Urinary bladder (tissue), 4 donors: ENCODE results near the gene ERC2. TPM values are rescaled to one million over a fixed set of nuclear protein-coding genes. Genes with fewer than 3 reads are reported as not detected.

Source experiments
- DNase-seq: peaks from one replicate; pipeline ENCODE4 v3.0.0-alpha.2; 2015; ENCODE audit errors: extremely low spot score
- H3K27ac ChIP-seq: one replicate; pipeline ENCODE4 v1.5.1; 2013; ENCODE audit warnings: low read depth, mild to moderate bottlenecking, moderate library complexity
- H3K36me3 ChIP-seq: one replicate; pipeline ENCODE4 v1.6.1; 2013; ENCODE audit warnings: mild to moderate bottlenecking, moderate library complexity; ENCODE audit not compliant: insufficient read depth
- H3K4me1 ChIP-seq: one replicate; pipeline ENCODE4 v1.6.1; 2013; ENCODE audit warnings: mild to moderate bottlenecking, moderate library complexity; ENCODE audit not compliant: insufficient read depth
- H3K4me3 ChIP-seq: one replicate; pipeline ENCODE4 v1.5.1; 2013; ENCODE audit warnings: low read depth, low read length
- WGBS: extraction: QIAGEN DNeasy Blood & Tissue Kit; methylation state at CpG from one replicate; pipeline ENCODE4 v1.1.7; 2013; 5-methylcytosine and 5-hydroxymethylcytosine counted together
- polyA plus RNA-seq: library from polyadenylated mRNA; stranded (reverse); fragments of 200-250 nt; gene quantifications from one replicate; pipeline ENCODE4 v1.2.3, GENCODE V29; 2013
- total RNA-seq: library from RNA; depleted of rRNA; stranded (reverse); fragments of >200 nt; gene quantifications from one replicate; pipeline ENCODE4 v1.2.3, GENCODE V29; 2014
- donor health status: healthy with polysubstance abuse.
- donor health status: healthy.

The ERC2 gene
- total and polyA plus RNA-seq, 2 donors: 0.49 to 3.0 TPM

- Histone ChIP-seq H3K27ac (no peak overlapping the region), H3K36me3 (no peaks in the 10 kb centered on the region), H3K4me3 (no peak overlapping the region), H3K4me1 (no peaks in the 10 kb centered on the region)
- WGBS: 57% methylated on average over 11 of the region's 11 CpGs
- no peak for DNase-seq
Measured at GRCh38 chr3:56219894-56220805, 248.1 kb downstream of the ERC2 start.

- 64% methylated on average over 2 of the region's 2 CpGs for WGBS
Measured at GRCh38 chr3:56209982-56210751, 258.1 kb downstream of the ERC2 start.

GRCh38 chr3:56207922-56208321 is 260.3 kb downstream of the ERC2 start:
- H3K27ac ChIP-seq: no peak overlapping the region
- H3K36me3 ChIP-seq: no peaks in the 10 kb centered on the region
- no peak overlapping the region for H3K4me3 ChIP-seq
- no peaks in the 10 kb centered on the region for H3K4me1 ChIP-seq
- WGBS: 75% methylated on average over 4 of the region's 4 CpGs
- no peak for DNase-seq

More at GRCh38 chr3:56209982-56210751, 258.1 kb downstream of the ERC2 start:
- Histone ChIP-seq H3K27ac (no peak overlapping the region), H3K4me1 (no peaks in the 10 kb centered on the region), H3K36me3 (no peaks in the 10 kb centered on the region), H3K4me3 (no peak overlapping the region)
- DNase-seq: no peak

DNA sequence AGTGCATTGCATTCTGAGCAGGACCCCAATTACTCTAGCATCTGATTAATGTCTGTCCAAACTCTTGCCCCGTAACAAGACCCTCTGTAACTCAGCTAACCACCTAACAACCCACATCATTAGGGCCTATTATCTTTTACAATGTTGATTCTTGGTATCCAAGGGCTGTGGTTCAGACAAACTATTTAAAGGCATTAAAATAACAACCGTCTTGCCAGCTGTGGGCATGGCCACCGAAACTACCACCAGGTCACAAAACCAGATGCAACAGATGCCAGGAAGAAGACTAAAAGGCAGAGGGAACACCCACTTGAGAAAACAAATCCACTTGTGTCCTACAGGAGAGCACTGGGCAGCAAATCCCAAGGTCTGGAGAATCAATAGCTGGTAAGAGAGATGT is 262.9 kb downstream of the ERC2 start:
- DNase-seq: no peak
- no peak overlapping the region for H3K27ac ChIP-seq
- no peaks in the 10 kb centered on the region for H3K4me1 ChIP-seq
- H3K36me3 ChIP-seq: no peaks in the 10 kb centered on the region
- WGBS: 51% methylated on average over 3 of the region's 3 CpGs
- H3K4me3 ChIP-seq: no peak overlapping the region

- Histone ChIP-seq H3K27ac (no peak overlapping the region), H3K36me3 (no peaks in the 10 kb centered on the region), H3K4me3 (no peak overlapping the region), H3K4me1 (no peaks in the 10 kb centered on the region)
- DNase-seq: no peak
- WGBS: 78% methylated on average over 4 of the region's 4 CpGs
Measured at GRCh38 chr3:56202997-56203396, 265.3 kb downstream of the ERC2 start.

- Histone ChIP-seq H3K36me3 (no peaks in the 10 kb centered on the region), H3K4me3 (no peak overlapping the region), H3K27ac (no peak overlapping the region), H3K4me1 (no peaks in the 10 kb centered on the region)
- no peak for DNase-seq
- 47% methylated on average over 1 of the region's 1 CpG for WGBS
Measured at GRCh38 chr3:56201407-56201806, 266.9 kb downstream of the ERC2 start.

DNA sequence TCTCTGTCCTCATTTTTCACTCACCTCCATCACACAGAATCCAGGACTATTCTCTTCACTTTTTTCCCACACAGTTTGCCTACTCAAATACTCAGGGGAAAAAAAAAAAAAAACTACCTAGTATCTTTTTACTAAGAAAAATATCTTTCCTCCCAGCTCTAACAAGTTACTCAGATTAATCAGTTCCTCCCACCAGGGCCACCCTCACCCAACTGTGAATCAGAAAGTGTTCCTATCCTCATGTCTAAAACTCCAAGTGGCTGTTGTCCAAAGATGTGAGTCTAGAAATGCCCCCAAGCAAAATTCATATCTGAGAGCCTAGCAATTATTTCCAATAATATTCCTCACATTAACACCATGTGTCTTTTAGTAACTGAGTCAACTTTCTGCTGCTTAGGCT is 268.0 kb downstream of the ERC2 start:
- no peaks in the 10 kb centered on the region for H3K4me1 ChIP-seq
- no peak for DNase-seq
- H3K36me3 ChIP-seq: no peaks in the 10 kb centered on the region
- no peak overlapping the region for H3K27ac ChIP-seq
- H3K4me3 ChIP-seq: no peak overlapping the region

- Histone ChIP-seq H3K4me1 (no peaks in the 10 kb centered on the region), H3K4me3 (no peak overlapping the region), H3K27ac (no peak overlapping the region), H3K36me3 (no peaks in the 10 kb centered on the region)
- DNase-seq: no peak
Measured at GRCh38 chr3:56197991-56198390, 270.3 kb downstream of the ERC2 start.

- Histone ChIP-seq H3K36me3 (no peaks in the 10 kb centered on the region), H3K4me3 (no peak overlapping the region), H3K4me1 (no peaks in the 10 kb centered on the region), H3K27ac (no peak overlapping the region)
- 65% methylated on average over 3 of the region's 3 CpGs for WGBS
- DNase-seq: no peak
Measured at GRCh38 chr3:56197259-56197965, 270.9 kb downstream of the ERC2 start.

DNA sequence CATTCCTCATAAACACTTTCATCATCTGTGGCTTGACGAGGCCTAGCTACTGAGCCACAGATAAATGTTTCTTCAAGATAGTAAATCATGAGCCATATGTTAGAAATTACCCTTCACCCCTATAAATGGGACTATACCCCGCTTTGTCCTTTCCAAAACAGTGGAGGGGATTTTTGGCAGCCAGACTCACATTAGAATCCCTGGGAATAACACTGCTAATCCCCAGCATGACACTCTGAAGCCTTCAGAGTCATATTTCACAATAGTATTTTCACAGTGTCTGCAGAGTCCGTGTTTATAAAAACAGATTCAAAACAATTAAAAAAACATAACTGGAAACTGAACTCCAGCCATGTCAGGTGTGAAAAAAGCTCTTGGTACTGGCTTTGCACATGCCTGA is 271.6 kb downstream of the ERC2 start:
- WGBS: 26% methylated on average over 3 of the region's 3 CpGs
- no peak for DNase-seq
- no peak overlapping the region for H3K27ac ChIP-seq
- no peak overlapping the region for H3K4me3 ChIP-seq
- H3K4me1 ChIP-seq: no peaks in the 10 kb centered on the region
- H3K36me3 ChIP-seq: no peaks in the 10 kb centered on the region

DNA sequence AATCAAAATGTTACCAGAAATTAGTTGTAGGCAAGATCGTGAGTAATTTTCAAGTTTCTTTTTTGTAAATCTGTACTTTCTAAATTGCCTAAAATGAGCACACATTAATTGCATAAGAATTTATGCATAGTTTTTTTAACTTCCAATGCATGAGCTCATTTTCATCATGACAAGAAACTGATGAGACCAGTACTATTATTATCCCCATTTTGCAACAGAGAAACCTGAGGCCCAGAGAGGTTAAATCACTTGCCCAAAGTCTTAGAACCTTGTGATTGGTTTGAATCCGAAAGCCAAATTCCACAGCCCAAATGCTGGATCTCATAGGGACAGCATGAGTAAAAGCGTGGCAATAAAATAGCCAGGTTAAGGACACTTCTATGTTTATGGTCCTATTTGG is 274.7 kb downstream of the ERC2 start:
- H3K4me1 ChIP-seq: no peaks in the 10 kb centered on the region
- H3K4me3 ChIP-seq: no peak overlapping the region
- DNase-seq: no peak
- no peaks in the 10 kb centered on the region for H3K36me3 ChIP-seq
- 80% methylated on average over 3 of the region's 3 CpGs for WGBS
- H3K27ac ChIP-seq: no peak overlapping the region

DNA sequence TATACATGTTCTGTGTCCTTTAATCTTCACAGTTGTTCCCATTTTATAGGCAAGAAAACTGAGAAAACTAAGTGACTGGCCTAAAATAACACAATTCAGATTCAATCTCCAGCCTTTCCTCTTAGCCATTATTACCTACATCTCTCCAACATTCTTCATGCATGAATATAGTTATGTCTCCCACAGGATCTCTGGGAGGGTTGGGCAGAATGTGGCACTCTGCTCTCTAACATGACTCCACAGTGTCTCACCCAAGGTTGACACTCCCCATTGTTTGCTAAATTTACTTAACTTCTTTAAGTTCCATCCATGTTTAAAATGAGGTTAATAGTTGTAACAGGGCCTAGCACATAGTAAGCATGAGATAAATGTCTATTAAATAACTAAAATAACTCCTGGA is 276.3 kb downstream of the ERC2 start:
- Histone ChIP-seq H3K4me3 (no peak overlapping the region), H3K4me1 (no peaks in the 10 kb centered on the region), H3K36me3 (no peaks in the 10 kb centered on the region), H3K27ac (no peak overlapping the region)
- DNase-seq: no peak

GRCh38 chr3:56190771-56191305 is 277.4 kb downstream of the ERC2 start:
- Histone ChIP-seq H3K4me3 (no peak overlapping the region), H3K27ac (no peak overlapping the region), H3K36me3 (no peaks in the 10 kb centered on the region), H3K4me1 (no peaks in the 10 kb centered on the region)
- DNase-seq: no peak
- 66% methylated on average over 1 of the region's 1 CpG for WGBS
